MCF 10A (cell line): ENCODE measurements around the gene CSRP1. TPM values are rescaled to one million over a fixed set of nuclear protein-coding genes. Genes with fewer than 3 reads are reported as not detected.

Experiments
- BruUV-seq: library from RNA; stranded (reverse); fragments of 400-500 nt; replicated peaks from 2 replicates; lab custom pipeline; 2021; lab: Mats Ljungman, UMichigan
- CTCF ChIA-PET: fragments of 300-600 bp; sonication (Branson Sonifier 250); formaldehyde crosslinking; extraction: SDS; loops from one replicate; lab custom pipeline; 2021; ENCODE audit warnings: antibody characterized with exemption, inconsistent platforms; lab: Yijun Ruan, JAX
- POLR2A ChIA-PET: fragments of 300-600, 350-650 bp; sonication (Branson Sonifier 250); formaldehyde crosslinking; extraction: SDS; loops from one replicate; lab custom pipeline; 2020; ENCODE audit warnings: antibody characterized with exemption, inconsistent platforms; lab: Yijun Ruan, JAX
- DNase-seq: peaks from one replicate; pipeline ENCODE4 v3.0.0-alpha.2; 2018; ENCODE audit not compliant: unreplicated experiment
- H3K27ac Mint-ChIP-seq: one replicate; pipeline ENCODE4 v1.8.0; 2022; ENCODE audit warnings: mild to moderate bottlenecking, low read depth, mixed read lengths; ENCODE audit not compliant: unreplicated experiment
- H3K27me3 Mint-ChIP-seq: one replicate; pipeline ENCODE4 v1.8.0; 2022; ENCODE audit warnings: mixed read lengths; ENCODE audit not compliant: insufficient read depth, unreplicated experiment
- H3K36me3 Mint-ChIP-seq: one replicate; pipeline ENCODE4 v1.8.0; 2022; ENCODE audit warnings: mild to moderate bottlenecking, moderate library complexity, mixed read lengths; ENCODE audit not compliant: insufficient read depth, unreplicated experiment
- H3K4me1 Mint-ChIP-seq: one replicate; pipeline ENCODE4 v1.8.0; 2022; ENCODE audit warnings: mixed read lengths; ENCODE audit not compliant: insufficient read depth, unreplicated experiment
- H3K4me3 Mint-ChIP-seq: one replicate; pipeline ENCODE4 v1.8.0; 2022; ENCODE audit warnings: mild to moderate bottlenecking, moderate library complexity, mixed read lengths; ENCODE audit not compliant: unreplicated experiment
- H3K9me3 Mint-ChIP-seq: one replicate; pipeline ENCODE4 v1.8.0; 2022; ENCODE audit warnings: mixed read lengths; ENCODE audit not compliant: unreplicated experiment
- CTCF ChIP-seq: fragments of 200-600 bp; IDR thresholded peaks from one replicate; pipeline ENCODE4 v1.8.0; 2022; ENCODE audit warnings: antibody characterized with exemption, mild to moderate bottlenecking; ENCODE audit not compliant: unreplicated experiment
- intact Hi-C: fragments of 100-400 bp; cut with micrococcal nuclease; formaldehyde crosslinking; loops from 2 replicates; pipeline ENCODE4 v1.14.1; 2022
- total RNA-seq: library from RNA; stranded (reverse); gene quantifications from 2 replicates; pipeline ENCODE4 v1.2.3, GENCODE V29; 2022

CSRP1 gene
- total RNA-seq, 1 experiment from 2014 or later, result 358 TPM

GRCh38 chr1:201498621-201499020 is 8.3 kb downstream of the CSRP1 start:
- CTCF ChIA-PET, result interaction anchor here (1.5 to 70.3 kb wide), 4 partner anchors 6 to 191 kb away, joined by 3 to 3816 read pairs (median 1912); partner anchors contain the start of genes CSRP1 and PHLDA3
- POLR2A ChIA-PET, result interaction anchor here (1.2 to 13.9 kb wide), 4 partner anchors 4 to 51 kb away, joined by 3 to 257 read pairs (median 242); partner anchors contain the start of genes CSRP1 and PHLDA3
- intact Hi-C loops, result no loop called here
- Mint-ChIP-seq H3K36me3 (peaks cover 48% of the 10 kb centered on the region), H3K27ac (no peak overlapping the region), H3K4me3 (no peak overlapping the region), H3K27me3 (no peaks in the 10 kb centered on the region), H3K9me3 (no peaks in the 10 kb centered on the region), H3K4me1 (peaks cover 54% of the 10 kb centered on the region)
- TF ChIP-seq CTCF, result no peak
- no peak for DNase-seq
- no TSS peak for BruUV-seq

GRCh38 chr1:201497935-201498509 is 8.9 kb downstream of the CSRP1 start:
- no TSS peak for BruUV-seq
- Mint-ChIP-seq H3K36me3 (peaks cover 53% of the 10 kb centered on the region), H3K4me1 (peaks cover 53% of the 10 kb centered on the region), H3K9me3 (no peaks in the 10 kb centered on the region), H3K27me3 (no peaks in the 10 kb centered on the region), H3K4me3 (no peak overlapping the region), H3K27ac (no peak overlapping the region)
- ChIA-PET POLR2A (interaction anchor here (0.6 to 13.9 kb wide), 5 partner anchors 5 to 232 kb away, joined by 3 to 257 read pairs (median 227); partner anchors contain the start of genes CSRP1 and PHLDA3), CTCF (interaction anchor here (0.5 to 70.3 kb wide), 5 partner anchors 6 to 636 kb away, joined by 3 to 3816 read pairs (median 7); partner anchors contain the start of genes CSRP1 and PHLDA3)
- intact Hi-C loops, result no loop called here
- no peak for TF ChIP-seq CTCF
- no peak for DNase-seq

- peaks cover 52% of the 10 kb centered on the region for H3K36me3 Mint-ChIP-seq
- DNase-seq, result no peak
- TF ChIP-seq CTCF, result no peak
- no peak overlapping the region for H3K4me3 Mint-ChIP-seq
- H3K9me3 Mint-ChIP-seq, result no peaks in the 10 kb centered on the region
- intact Hi-C loops, result no loop called here
- BruUV-seq, result no TSS peak
- POLR2A ChIA-PET, result interaction anchor here (0.6 to 13.9 kb wide), 6 partner anchors 7 to 223 kb away, joined by 3 to 257 read pairs (median 6); partner anchors contain the start of gene CSRP1
- H3K4me1 Mint-ChIP-seq, result peaks cover 50% of the 10 kb centered on the region
- H3K27ac Mint-ChIP-seq, result peak overlapping the region; percentile 1
- H3K27me3 Mint-ChIP-seq, result no peaks in the 10 kb centered on the region
- CTCF ChIA-PET, result interaction anchor here (0.6 to 70.3 kb wide), 6 partner anchors 8 to 593 kb away, joined by 3 to 3816 read pairs (median 4); partner anchors contain the start of genes CSRP1 and PHLDA3
These were observed 10.6 kb downstream of the CSRP1 start for GRCh38 chr1:201496296-201496690.

- H3K4me3 Mint-ChIP-seq, result no peak overlapping the region
- peaks cover 50% of the 10 kb centered on the region for H3K4me1 Mint-ChIP-seq
- ChIA-PET POLR2A (interaction anchor here (0.6 to 13.9 kb wide), 7 partner anchors 7 to 224 kb away, joined by 3 to 257 read pairs (median 5); partner anchors contain the start of genes CSRP1 and PHLDA3), CTCF (interaction anchor here (0.6 to 70.3 kb wide), 6 partner anchors 8 to 592 kb away, joined by 3 to 3816 read pairs (median 4); partner anchors contain the start of genes CSRP1 and PHLDA3)
- intact Hi-C loops, result no loop called here
- BruUV-seq, result TSS peak; percentile 4
- no peak overlapping the region for H3K27ac Mint-ChIP-seq
- no peaks in the 10 kb centered on the region for H3K9me3 Mint-ChIP-seq
- peaks cover 54% of the 10 kb centered on the region for H3K36me3 Mint-ChIP-seq
- DNase-seq, result no peak
- no peaks in the 10 kb centered on the region for H3K27me3 Mint-ChIP-seq
- no peak for TF ChIP-seq CTCF
These were observed 11.2 kb downstream of the CSRP1 start for GRCh38 chr1:201495551-201496295.
